Mammary epithelial cell (primary cell): Measurements from ENCODE around the gene PGK2.

Experiments used
- CTCF ChIP-seq, 2 donors: IDR thresholded peaks in 1 of 2; conservative IDR thresholded peaks in 1 of 2; 2 replicates each; pipeline ENCODE4 v1.5.1; 2011 to 2012; ENCODE audit warnings: inconsistent platforms in 2 of 2, low read length in 2 of 2, mild to moderate bottlenecking in 2 of 2, control low read depth in 1 of 2, low read depth in 1 of 2; ENCODE audit not compliant: insufficient read depth in 1 of 2; ENCODE audit errors: extremely low read depth in 1 of 2
- EZH2 ChIP-seq: IDR thresholded peaks from 2 replicates; pipeline ENCODE4 v1.6.1; 2012; ENCODE audit warnings: low read length, inconsistent platforms, borderline replicate concordance

GRCh38 chr6:49787176-49787575 lies at the start of gene PGK2:
- TF ChIP-seq CTCF (conservative IDR thresholded peaks at IDR 0.05 in 1 of 2, IDR thresholded peaks at IDR 0.05 in 1 of 2; ENCODE audit: extremely low read depth in 1 of 2, insufficient read depth in 1 of 2, low read depth in 1 of 2, low read length in 2 of 2) (no peak), EZH2 (no peak)
